HL-60 (cell line): ENCODE measurements around the gene CAMK2B.

ENCODE experiments used
- DNase-seq, 2 experiments: peaks; one replicate each; pipeline ENCODE4 v3.0.0-alpha.2; 2010 to 2020; ENCODE audit warnings: low read depth in 1 of 2, low spot score in 1 of 2
- H3K27ac ChIP-seq: fragments of 250-450 bp; sonication (Bioruptor Pico); replicated peaks from 2 replicates; pipeline ENCODE4 v1.5.1; 2020; ENCODE audit warnings: mild to moderate bottlenecking, moderate library complexity
- H3K27me3 ChIP-seq: fragments of 250-450 bp; sonication (Bioruptor Pico); 2 replicates; pipeline ENCODE4 v1.5.1; 2021; ENCODE audit warnings: mild to moderate bottlenecking, moderate library complexity; ENCODE audit not compliant: insufficient read depth, poor library complexity, severe bottlenecking
- H3K4me3 ChIP-seq: replicated peaks from 2 replicates; pipeline ENCODE4 v1.5.1; 2011; ENCODE audit warnings: mild to moderate bottlenecking, control low read depth, low read length; ENCODE audit not compliant: insufficient read depth
- GABPA ChIP-seq: IDR thresholded peaks from 2 replicates; pipeline ENCODE4 v1.6.1; 2012; ENCODE audit warnings: low read depth
- POLR2AphosphoS5 ChIP-seq: IDR thresholded peaks from 2 replicates; pipeline ENCODE4 v1.6.1; 2012; ENCODE audit warnings: low read depth
- SPI1 ChIP-seq: IDR thresholded peaks from 2 replicates; pipeline ENCODE4 v1.6.1; 2012; ENCODE audit warnings: low read depth, mild to moderate bottlenecking, borderline replicate concordance
- TF ChIP-seq, protein P1 (sequence below): IDR thresholded peaks from 2 replicates; pipeline ENCODE4 v1.6.1; 2012; ENCODE audit warnings: low read depth; ENCODE audit not compliant: insufficient replicate concordance
- TF ChIP-seq, protein P2 (sequence below): IDR thresholded peaks from one replicate; pipeline ENCODE4 v1.5.1; 2011; ENCODE audit warnings: low read length, control low read depth, inconsistent platforms; ENCODE audit not compliant: insufficient read depth

Gene CAMK2B

DNA sequence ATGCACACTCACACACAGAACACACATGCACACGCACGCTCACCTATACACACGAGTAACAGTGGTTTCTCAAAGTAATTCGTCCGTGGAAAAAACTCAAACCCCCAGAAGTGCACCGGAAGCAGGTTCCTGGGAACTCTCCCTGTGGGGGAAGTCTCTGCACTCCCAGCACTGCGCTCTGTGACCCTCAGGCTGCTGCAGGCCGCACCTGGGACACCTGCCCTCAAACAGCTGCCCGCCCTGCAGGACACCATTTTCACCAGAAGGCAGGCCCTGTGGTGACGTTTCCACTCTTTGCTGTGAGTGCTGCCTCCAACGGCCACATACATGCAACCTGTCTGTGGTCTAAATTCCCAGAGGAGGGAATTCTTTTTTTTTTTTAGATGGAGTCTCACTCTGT, 103.3 kb downstream of the CAMK2B start:
- no peak overlapping the region for H3K4me3 ChIP-seq
- H3K27me3 ChIP-seq: no peaks in the 10 kb centered on the region
- TF ChIP-seq, protein P1, sequence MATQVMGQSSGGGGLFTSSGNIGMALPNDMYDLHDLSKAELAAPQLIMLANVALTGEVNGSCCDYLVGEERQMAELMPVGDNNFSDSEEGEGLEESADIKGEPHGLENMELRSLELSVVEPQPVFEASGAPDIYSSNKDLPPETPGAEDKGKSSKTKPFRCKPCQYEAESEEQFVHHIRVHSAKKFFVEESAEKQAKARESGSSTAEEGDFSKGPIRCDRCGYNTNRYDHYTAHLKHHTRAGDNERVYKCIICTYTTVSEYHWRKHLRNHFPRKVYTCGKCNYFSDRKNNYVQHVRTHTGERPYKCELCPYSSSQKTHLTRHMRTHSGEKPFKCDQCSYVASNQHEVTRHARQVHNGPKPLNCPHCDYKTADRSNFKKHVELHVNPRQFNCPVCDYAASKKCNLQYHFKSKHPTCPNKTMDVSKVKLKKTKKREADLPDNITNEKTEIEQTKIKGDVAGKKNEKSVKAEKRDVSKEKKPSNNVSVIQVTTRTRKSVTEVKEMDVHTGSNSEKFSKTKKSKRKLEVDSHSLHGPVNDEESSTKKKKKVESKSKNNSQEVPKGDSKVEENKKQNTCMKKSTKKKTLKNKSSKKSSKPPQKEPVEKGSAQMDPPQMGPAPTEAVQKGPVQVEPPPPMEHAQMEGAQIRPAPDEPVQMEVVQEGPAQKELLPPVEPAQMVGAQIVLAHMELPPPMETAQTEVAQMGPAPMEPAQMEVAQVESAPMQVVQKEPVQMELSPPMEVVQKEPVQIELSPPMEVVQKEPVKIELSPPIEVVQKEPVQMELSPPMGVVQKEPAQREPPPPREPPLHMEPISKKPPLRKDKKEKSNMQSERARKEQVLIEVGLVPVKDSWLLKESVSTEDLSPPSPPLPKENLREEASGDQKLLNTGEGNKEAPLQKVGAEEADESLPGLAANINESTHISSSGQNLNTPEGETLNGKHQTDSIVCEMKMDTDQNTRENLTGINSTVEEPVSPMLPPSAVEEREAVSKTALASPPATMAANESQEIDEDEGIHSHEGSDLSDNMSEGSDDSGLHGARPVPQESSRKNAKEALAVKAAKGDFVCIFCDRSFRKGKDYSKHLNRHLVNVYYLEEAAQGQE: no peak
- TF ChIP-seq, protein P2, sequence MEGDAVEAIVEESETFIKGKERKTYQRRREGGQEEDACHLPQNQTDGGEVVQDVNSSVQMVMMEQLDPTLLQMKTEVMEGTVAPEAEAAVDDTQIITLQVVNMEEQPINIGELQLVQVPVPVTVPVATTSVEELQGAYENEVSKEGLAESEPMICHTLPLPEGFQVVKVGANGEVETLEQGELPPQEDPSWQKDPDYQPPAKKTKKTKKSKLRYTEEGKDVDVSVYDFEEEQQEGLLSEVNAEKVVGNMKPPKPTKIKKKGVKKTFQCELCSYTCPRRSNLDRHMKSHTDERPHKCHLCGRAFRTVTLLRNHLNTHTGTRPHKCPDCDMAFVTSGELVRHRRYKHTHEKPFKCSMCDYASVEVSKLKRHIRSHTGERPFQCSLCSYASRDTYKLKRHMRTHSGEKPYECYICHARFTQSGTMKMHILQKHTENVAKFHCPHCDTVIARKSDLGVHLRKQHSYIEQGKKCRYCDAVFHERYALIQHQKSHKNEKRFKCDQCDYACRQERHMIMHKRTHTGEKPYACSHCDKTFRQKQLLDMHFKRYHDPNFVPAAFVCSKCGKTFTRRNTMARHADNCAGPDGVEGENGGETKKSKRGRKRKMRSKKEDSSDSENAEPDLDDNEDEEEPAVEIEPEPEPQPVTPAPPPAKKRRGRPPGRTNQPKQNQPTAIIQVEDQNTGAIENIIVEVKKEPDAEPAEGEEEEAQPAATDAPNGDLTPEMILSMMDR: no peak
- no peak for TF ChIP-seq SPI1
- no peak for TF ChIP-seq POLR2AphosphoS5
- no peak for TF ChIP-seq GABPA
- H3K27ac ChIP-seq: no peak overlapping the region
- no peak for DNase-seq

DNA sequence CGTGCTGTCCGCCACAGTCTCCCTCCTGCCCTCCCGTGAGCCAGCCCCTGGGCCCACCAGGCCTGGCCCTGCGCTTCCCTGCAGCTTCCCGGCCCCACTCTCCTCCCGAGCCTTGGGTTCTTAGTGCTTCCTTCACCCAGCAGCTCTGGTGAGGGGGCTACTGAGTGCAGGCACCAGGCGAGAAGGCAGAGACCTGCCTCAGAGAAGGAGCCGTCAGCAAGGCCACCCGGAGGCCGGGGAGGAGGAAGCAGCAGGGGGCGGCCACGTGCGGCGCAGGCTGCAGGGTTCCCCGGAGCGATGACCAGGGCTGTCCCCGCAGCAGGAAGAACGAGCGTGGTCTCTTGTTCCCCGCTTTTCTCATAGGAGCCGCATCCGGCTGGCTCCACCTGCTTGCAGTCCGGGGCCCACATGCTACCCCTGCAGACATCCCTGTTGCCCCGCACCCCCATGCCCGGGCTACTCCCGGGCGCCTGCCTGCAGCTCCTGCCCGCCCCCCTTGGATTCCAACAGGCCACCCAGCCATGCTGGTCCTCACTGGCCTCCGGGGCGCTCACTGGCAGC, 104.1 kb downstream of the CAMK2B start:
- Histone ChIP-seq H3K27me3 (no peaks in the 10 kb centered on the region), H3K4me3 (no peak overlapping the region), H3K27ac (no peak overlapping the region)
- TF ChIP-seq SPI1: no peak
- no peak for TF ChIP-seq GABPA
- TF ChIP-seq POLR2AphosphoS5: no peak
- TF ChIP-seq, protein P1: no peak
- TF ChIP-seq, protein P2: no peak
- no peak for DNase-seq

DNA sequence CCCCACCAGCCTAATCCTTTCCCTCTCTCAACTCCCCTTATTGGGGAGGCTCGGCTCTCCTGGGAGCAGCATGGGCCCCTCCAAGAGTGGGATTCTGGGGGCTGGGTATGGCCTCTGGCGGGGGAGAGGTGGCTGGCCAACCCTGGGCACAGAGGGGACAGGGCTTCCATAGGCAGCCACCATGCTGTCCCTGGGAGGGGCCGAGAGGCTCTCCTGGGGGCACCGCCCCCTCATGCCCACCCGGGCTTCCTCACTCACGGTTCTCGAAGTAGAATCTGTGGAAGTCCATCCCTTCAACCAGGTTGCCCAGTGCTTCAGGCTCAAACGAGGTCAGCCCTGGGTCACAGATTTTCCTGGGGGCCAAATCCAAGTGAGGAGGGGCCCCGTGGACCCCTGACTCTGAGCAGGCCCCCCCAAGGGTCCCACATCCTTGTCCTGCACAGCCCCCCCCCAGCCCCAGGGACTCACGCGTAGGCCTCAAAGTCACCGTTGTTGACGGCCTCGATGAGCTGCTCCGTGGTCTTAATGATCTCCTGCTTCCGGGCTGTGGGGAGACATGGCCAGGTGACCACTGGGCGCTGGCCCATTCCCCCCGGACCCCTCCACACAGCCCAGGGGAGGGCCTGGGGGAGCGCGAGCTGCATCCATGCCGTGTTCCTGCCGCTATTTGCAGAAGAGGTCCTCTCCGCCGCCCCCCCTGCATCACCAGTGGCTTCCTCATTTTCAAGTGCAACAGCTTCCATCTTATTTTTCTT, 104.9 kb downstream of the CAMK2B start:
- no peak overlapping the region for H3K27ac ChIP-seq
- peak in 1 of 2 experiments; percentile 14 for DNase-seq
- TF ChIP-seq, protein P2: no peak
- TF ChIP-seq GABPA (no peak), POLR2AphosphoS5 (no peak), SPI1 (peak; percentile 68)
- TF ChIP-seq, protein P1: no peak
- no peak overlapping the region for H3K4me3 ChIP-seq
- H3K27me3 ChIP-seq: no peaks in the 10 kb centered on the region
